ENCODE data around the gene SYT2. TPM values are rescaled to one million over a fixed set of nuclear protein-coding genes. Genes with fewer than 3 reads are reported as not detected.
A peak's percentile ranks its signal among the peaks of the same experiment; 100 is the strongest.

The SYT2 gene
- total RNA-seq (2014; rRNA removed) (not detected in 2 replicates), Bru-seq, nascent RNA (percentile 1 among the genes with signal in this experiment), BruChase-seq, experiment 1, labeled RNA remaining after a 6-hour chase (percentile 10 among the genes with signal in this experiment), BruChase-seq, experiment 2, labeled RNA remaining after a 2-hour chase (percentile 8 among the genes with signal in this experiment)
- long read RNA-seq, partial matches to known transcripts = 0 of 1 reads
- long read RNA-seq, other reads (novel, unspliced or antisense) = 1 of 1 reads

DNA sequence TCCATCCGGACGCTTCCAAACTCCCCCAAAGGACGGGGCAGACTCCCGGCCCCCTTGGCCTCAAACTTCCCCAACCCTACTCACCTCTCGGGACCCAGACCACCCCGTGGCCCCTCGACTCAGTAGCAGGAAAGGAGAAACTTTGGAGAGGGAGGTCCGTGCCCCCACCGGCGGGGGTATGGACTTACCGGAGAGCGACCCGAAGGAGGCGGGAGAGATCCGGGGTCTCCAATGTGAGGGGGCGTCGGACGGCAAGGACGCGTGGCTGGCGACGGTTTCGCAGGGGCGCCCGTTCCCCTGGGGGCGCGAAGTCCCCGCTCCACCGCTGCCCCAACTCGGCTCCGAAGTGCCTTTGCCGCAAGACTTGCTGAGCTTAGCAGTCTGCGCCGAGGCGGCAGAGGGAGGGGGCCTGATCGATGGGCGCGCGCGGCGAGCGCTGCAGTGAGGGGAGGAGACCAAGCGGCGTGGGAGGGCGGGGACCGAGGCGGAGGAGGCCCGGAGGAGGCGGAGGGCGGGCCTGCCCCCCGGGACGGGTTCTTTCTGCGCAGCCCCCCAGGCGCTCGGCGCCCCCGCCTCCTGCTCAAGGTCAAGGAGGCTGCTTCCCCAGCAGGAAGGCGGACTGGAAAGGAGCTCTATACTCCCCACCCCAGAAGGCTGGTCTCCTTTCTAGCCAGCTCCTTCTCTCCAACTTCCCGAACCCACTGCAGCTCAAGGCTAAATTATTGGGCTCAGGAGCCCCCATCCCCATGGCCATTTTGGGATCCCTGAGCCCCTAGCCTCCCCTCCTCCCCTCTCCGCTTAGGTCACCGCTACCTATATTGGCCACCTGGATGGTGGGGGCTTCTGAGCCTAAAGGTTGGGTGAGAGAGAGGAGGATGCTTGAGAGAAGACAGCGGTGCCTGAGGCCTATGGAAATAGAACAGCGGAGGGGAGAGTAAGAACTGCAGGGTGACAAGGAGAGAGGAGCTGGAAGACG, at the start of gene SYT2:
TSS of gene SYT2 (minus strand) at position 385 of the 976 bp plus-strand sequence. CDS start 104,682 bp downstream, outside the sequence.
- Histone ChIP-seq H3F3A (ENCODE audit: low read length, unreplicated experiment) (no peaks in the 10 kb centered on the region), H2AFZ (ENCODE audit: low read length) (no peak within 1 kb of the TSS), H3K36me3 (ENCODE audit: low read depth, low read length) (no peaks in the 10 kb centered on the region), H3K4me1 (ENCODE audit: insufficient read depth, low read length) (peaks cover 13% of the 10 kb centered on the region), H3K9me3 (ENCODE audit: low read length) (no peaks in the 10 kb centered on the region), H3K27me3 (ENCODE audit: low read length) (peaks cover 28% of the 10 kb centered on the region), H3K27ac (ENCODE audit: low read length) (no peak within 1 kb of the TSS), H3K4me2 (ENCODE audit: low read length) (no peak within 1 kb of the TSS), H4K20me1 (ENCODE audit: low read length) (no peaks in the 10 kb centered on the region), H3K9me2 (replicated peaks; ENCODE audit: low read length) (no peaks in the 10 kb centered on the region), H3K9ac (ENCODE audit: low read length) (no peak within 1 kb of the TSS), H3K4me3 (ENCODE audit: low read length) (no peak within 1 kb of the TSS), H3K79me2 (ENCODE audit: low read length) (no peaks in the 10 kb centered on the region)
- no peak for ATAC-seq
- CTCF ChIA-PET = no interaction called here
- POLR2A ChIA-PET (ENCODE audit: unreplicated experiment) = no interaction called here
- intact Hi-C loops (cut with micrococcal nuclease) = no loop called here
- no TSS peak for BruUV-seq (replicated peaks)
- DNase-seq = no peak
- TF ChIP-seq EZH2phosphoT487 (IDR thresholded peaks at IDR 0.05; ENCODE audit: borderline replicate concordance, low read length) (no peak), CTCF (conservative IDR thresholded peaks at IDR 0.05; ENCODE audit: low read depth, low read length) (no peak), EZH2 (IDR thresholded peaks at IDR 0.05; ENCODE audit: low read length, unreplicated experiment) (no peak)

GRCh38 chr1:202756391-202756790, 46.1 kb upstream of the SYT2 start:
- Histone ChIP-seq H3K9me3 (ENCODE audit: low read length) (no peaks in the 10 kb centered on the region), H2AFZ (ENCODE audit: low read length) (no peak overlapping the region), H3K36me3 (ENCODE audit: low read depth, low read length) (peaks cover 64% of the 10 kb centered on the region), H3K4me2 (ENCODE audit: low read length) (no peak overlapping the region), H3K4me3 (ENCODE audit: low read length) (no peak overlapping the region), H3K9me2 (replicated peaks; ENCODE audit: low read length) (no peaks in the 10 kb centered on the region), H4K20me1 (ENCODE audit: low read length) (no peaks in the 10 kb centered on the region), H3K79me2 (ENCODE audit: low read length) (no peaks in the 10 kb centered on the region), H3K4me1 (ENCODE audit: insufficient read depth, low read length) (no peaks in the 10 kb centered on the region), H3K27ac (ENCODE audit: low read length) (no peak overlapping the region), H3F3A (ENCODE audit: low read length, unreplicated experiment) (no peaks in the 10 kb centered on the region), H3K9ac (ENCODE audit: low read length) (no peak overlapping the region), H3K27me3 (ENCODE audit: low read length) (no peaks in the 10 kb centered on the region)
- TF ChIP-seq EZH2 (IDR thresholded peaks at IDR 0.05; ENCODE audit: low read length, unreplicated experiment) = no peak
- no peak for TF ChIP-seq CTCF (conservative IDR thresholded peaks at IDR 0.05; ENCODE audit: low read depth, low read length)
- no peak for TF ChIP-seq EZH2phosphoT487 (IDR thresholded peaks at IDR 0.05; ENCODE audit: borderline replicate concordance, low read length)
- no peak for ATAC-seq
- CTCF ChIA-PET = no interaction called here
- no peak for DNase-seq
- intact Hi-C loops (cut with micrococcal nuclease) = no loop called here
- BruUV-seq (replicated peaks) = no TSS peak
- POLR2A ChIA-PET (ENCODE audit: unreplicated experiment) = no interaction called here

All from PC-3 (cell line).